Measurements from ENCODE around the gene TSPEAR.

GRCh38 chr21:44557491-44558328 is 153.7 kb downstream of the TSPEAR start:
- TF ChIP-seq CTCF (IDR thresholded peaks at IDR 0.05) (no peak), POLR2A (IDR thresholded peaks at IDR 0.05) (no peak)
